ENCODE data around the gene DIRAS2. TPM values are rescaled to one million over a fixed set of nuclear protein-coding genes. Genes with fewer than 3 reads are reported as not detected.

The DIRAS2 gene
- total RNA-seq, 1 experiment from 2014 or later: 0.03 TPM

DNA sequence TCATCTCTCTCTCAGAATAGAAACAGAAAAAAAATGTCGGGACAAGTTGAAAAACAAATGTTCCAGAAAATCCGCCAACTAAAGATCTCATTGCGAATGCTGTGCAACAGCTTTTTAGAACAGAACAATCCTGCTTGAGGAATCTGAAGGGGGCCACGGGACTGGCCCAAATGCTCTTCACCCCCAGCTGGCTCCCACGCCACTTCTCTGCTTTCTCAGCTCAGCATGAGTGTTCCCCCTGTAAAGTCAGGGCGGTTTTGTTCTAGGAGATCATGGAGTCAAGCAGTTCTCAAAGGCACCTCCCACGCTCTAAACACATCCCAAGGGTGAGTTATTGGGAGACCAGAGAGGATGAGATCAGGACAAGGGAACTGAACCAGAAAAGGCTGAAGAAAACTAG lies 31.5 kb downstream of the DIRAS2 start:
- no TSS peak for BruUV-seq (replicated peaks)
- no peak for TF ChIP-seq SIN3A (IDR thresholded peaks at IDR 0.05; ENCODE audit: borderline replicate concordance, insufficient read depth, low read depth, low read length)
- no peak for TF ChIP-seq POLR2AphosphoS5 (IDR thresholded peaks at IDR 0.05; ENCODE audit: low read depth, low read length)
- TF ChIP-seq CTCF (IDR thresholded peaks at IDR 0.05): no peak
- TF ChIP-seq REST (IDR thresholded peaks at IDR 0.05; ENCODE audit: insufficient read depth in 1 of 2, low read depth in 2 of 2, low read length in 1 of 2): no peak
- no peak for TF ChIP-seq TCF7L2 (IDR thresholded peaks at IDR 0.05; ENCODE audit: low read depth, low read length)
- CTCF ChIA-PET: no interaction called here

DNA sequence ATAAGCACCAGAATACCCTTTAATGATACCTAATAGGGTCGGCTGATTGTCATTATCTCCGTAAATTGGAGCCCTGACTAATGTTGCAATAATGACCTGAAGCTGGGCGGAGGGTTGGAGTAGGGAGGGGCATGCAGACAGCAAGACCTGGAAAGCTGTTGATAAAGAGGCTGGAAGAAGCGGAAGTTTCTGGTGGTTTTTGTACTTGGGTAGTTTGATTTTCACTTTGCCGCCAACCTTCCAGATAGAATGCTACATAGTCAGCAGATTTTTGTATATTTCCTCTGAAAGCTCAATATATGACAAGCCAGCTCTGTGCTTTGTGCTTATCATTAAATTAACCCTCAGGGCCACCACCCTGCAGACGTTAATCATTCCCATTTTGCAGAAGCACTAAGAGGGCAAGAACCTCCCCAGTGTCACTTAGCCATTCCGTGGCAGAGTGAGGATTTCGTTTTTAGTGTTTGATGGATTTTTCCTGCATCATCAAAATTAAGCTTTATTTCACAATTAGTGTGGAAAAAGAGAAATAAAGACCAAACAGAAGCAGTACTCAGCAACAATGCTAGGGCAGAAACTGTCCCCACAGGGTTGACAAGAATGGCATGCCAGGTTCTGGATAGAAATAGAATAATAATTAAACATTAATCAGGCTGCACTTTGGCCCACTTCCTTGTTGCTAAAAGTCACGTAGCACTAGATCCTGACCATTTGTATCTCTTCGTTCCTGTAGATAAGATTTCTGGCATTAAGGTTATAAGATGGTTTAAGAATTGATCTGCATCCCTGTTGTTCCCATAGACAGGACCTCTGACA lies 34.7 kb downstream of the DIRAS2 start:
- no peak overlapping the region for H3K27ac ChIP-seq (ENCODE audit: low read length)
- in situ Hi-C loops (cut with HindIII; ENCODE audit: low pct_unique_long_range_greater_than_20kb, low sequenced_read_pairs): no loop called here
- intact Hi-C loops (cut with micrococcal nuclease; ENCODE audit: unreplicated experiment): no loop called here
- DNase-seq (ENCODE audit: low read depth, low spot score): no peak
- no peak for ATAC-seq
- POLR2A ChIA-PET: no interaction called here
- BruUV-seq (replicated peaks): no TSS peak
- H3K36me3 ChIP-seq (ENCODE audit: control insufficient read depth, insufficient read depth, low read length): no peaks in the 10 kb centered on the region
- no peaks in the 10 kb centered on the region for H3K27me3 ChIP-seq (ENCODE audit: control insufficient read depth, insufficient read depth, low read length)
- no peaks in the 10 kb centered on the region for H3K9me3 ChIP-seq (ENCODE audit: control insufficient read depth, insufficient read depth, low read depth, low read length)
- CTCF ChIA-PET: no interaction called here
- H3K4me3 ChIP-seq (ENCODE audit: low read depth in 2 of 2, low read length in 2 of 2): no peak overlapping the region
- H3K4me1 ChIP-seq (ENCODE audit: control insufficient read depth, insufficient read depth, low read length): no peaks in the 10 kb centered on the region
- no peak for TF ChIP-seq REST (IDR thresholded peaks at IDR 0.05; ENCODE audit: insufficient read depth in 1 of 2, low read depth in 2 of 2, low read length in 1 of 2)
- TF ChIP-seq CTCF (IDR thresholded peaks at IDR 0.05): no peak
- TF ChIP-seq TCF7L2 (IDR thresholded peaks at IDR 0.05; ENCODE audit: low read depth, low read length): no peak
- TF ChIP-seq POLR2AphosphoS5 (IDR thresholded peaks at IDR 0.05; ENCODE audit: low read depth, low read length): no peak
- TF ChIP-seq SIN3A (IDR thresholded peaks at IDR 0.05; ENCODE audit: borderline replicate concordance, insufficient read depth, low read depth, low read length): no peak

More for the DNA sequence above, 31.5 kb downstream of the DIRAS2 start:
- H3K27me3 ChIP-seq (ENCODE audit: control insufficient read depth, insufficient read depth, low read length): no peaks in the 10 kb centered on the region
- DNase-seq (ENCODE audit: low read depth, low spot score): no peak
- no peaks in the 10 kb centered on the region for H3K9me3 ChIP-seq (ENCODE audit: control insufficient read depth, insufficient read depth, low read depth, low read length)
- H3K4me3 ChIP-seq (ENCODE audit: low read depth in 2 of 2, low read length in 2 of 2): no peak overlapping the region
- in situ Hi-C loops (cut with HindIII; ENCODE audit: low pct_unique_long_range_greater_than_20kb, low sequenced_read_pairs) (no loop called here), intact Hi-C loops (cut with micrococcal nuclease; ENCODE audit: unreplicated experiment) (no loop called here)
- ATAC-seq: no peak
- no peaks in the 10 kb centered on the region for H3K4me1 ChIP-seq (ENCODE audit: control insufficient read depth, insufficient read depth, low read length)
- no peak overlapping the region for H3K27ac ChIP-seq (ENCODE audit: low read length)
- no peaks in the 10 kb centered on the region for H3K36me3 ChIP-seq (ENCODE audit: control insufficient read depth, insufficient read depth, low read length)
- POLR2A ChIA-PET: no interaction called here

All from Panc1 (cell line).